ENCODE measurements around the gene RIPK1. TPM values are rescaled to one million over a fixed set of nuclear protein-coding genes. Genes with fewer than 3 reads are reported as not detected.

Gene RIPK1
- total and polyA plus RNA-seq, 9 of the 15 experiments (the other 6 are each of a cell fraction or from before 2014, with no cell fraction given) = 3.8 to 24.9 (median 17.7) TPM

- TF ChIP-seq, protein P1, sequence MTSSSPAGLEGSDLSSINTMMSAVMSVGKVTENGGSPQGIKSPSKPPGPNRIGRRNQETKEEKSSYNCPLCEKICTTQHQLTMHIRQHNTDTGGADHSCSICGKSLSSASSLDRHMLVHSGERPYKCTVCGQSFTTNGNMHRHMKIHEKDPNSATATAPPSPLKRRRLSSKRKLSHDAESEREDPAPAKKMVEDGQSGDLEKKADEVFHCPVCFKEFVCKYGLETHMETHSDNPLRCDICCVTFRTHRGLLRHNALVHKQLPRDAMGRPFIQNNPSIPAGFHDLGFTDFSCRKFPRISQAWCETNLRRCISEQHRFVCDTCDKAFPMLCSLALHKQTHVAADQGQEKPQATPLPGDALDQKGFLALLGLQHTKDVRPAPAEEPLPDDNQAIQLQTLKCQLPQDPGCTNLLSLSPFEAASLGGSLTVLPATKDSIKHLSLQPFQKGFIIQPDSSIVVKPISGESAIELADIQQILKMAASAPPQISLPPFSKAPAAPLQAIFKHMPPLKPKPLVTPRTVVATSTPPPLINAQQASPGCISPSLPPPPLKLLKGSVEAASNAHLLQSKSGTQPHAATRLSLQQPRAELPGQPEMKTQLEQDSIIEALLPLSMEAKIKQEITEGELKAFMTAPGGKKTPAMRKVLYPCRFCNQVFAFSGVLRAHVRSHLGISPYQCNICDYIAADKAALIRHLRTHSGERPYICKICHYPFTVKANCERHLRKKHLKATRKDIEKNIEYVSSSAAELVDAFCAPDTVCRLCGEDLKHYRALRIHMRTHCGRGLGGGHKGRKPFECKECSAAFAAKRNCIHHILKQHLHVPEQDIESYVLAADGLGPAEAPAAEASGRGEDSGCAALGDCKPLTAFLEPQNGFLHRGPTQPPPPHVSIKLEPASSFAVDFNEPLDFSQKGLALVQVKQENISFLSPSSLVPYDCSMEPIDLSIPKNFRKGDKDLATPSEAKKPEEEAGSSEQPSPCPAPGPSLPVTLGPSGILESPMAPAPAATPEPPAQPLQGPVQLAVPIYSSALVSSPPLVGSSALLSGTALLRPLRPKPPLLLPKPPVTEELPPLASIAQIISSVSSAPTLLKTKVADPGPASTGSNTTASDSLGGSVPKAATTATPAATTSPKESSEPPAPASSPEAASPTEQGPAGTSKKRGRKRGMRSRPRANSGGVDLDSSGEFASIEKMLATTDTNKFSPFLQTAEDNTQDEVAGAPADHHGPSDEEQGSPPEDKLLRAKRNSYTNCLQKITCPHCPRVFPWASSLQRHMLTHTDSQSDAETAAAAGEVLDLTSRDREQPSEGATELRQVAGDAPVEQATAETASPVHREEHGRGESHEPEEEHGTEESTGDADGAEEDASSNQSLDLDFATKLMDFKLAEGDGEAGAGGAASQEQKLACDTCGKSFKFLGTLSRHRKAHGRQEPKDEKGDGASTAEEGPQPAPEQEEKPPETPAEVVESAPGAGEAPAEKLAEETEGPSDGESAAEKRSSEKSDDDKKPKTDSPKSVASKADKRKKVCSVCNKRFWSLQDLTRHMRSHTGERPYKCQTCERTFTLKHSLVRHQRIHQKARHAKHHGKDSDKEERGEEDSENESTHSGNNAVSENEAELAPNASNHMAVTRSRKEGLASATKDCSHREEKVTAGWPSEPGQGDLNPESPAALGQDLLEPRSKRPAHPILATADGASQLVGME (CRISPR knock-in tag; IDR thresholded peaks at IDR 0.05) = peak; percentile 54; the same call in 1 of the 2 replicates
- TF ChIP-seq MAFG (tag; conservative IDR thresholded peaks at IDR 0.05) (no peak), NCOA4 (IDR thresholded peaks at IDR 0.05; ENCODE audit: partially characterized antibody) (no peak), TBP (optimal IDR thresholded peaks at IDR 0.05; ENCODE audit: low read depth, low read length) (peak; percentile 98), HNRNPK (IDR thresholded peaks at IDR 0.05; ENCODE audit: low read depth, low read length, poor library complexity, severe bottlenecking) (peak; percentile 70), SPI1 (IDR thresholded peaks at IDR 0.05; ENCODE audit: borderline replicate concordance, low read depth, low read length) (no peak), ID3 (CRISPR knock-in tag; IDR thresholded peaks at IDR 0.05) (no peak), ID3 (tag; IDR thresholded peaks at IDR 0.05) (no peak; the same call in 1 of the 2 replicates), MCM7 (IDR thresholded peaks at IDR 0.05) (no peak), SAFB2 (IDR thresholded peaks at IDR 0.05; ENCODE audit: borderline replicate concordance, low read depth, low read length, severe bottlenecking) (no peak), ELF1 (tag; IDR thresholded peaks at IDR 0.05) (no peak; the same call in 1 of the 2 replicates), U2AF1 (optimal IDR thresholded peaks at IDR 0.05; ENCODE audit: low read depth, low read length) (peak; percentile 75), ZC3H4 (CRISPR knock-in tag; IDR thresholded peaks at IDR 0.05; ENCODE audit: borderline replicate concordance) (0 out of 2 replicates have a peak, but pooled peaks have one; percentile 31), RUNX1 (IDR thresholded peaks at IDR 0.05; ENCODE audit: low read depth) (peak; percentile 11; the same call in 1 of the 2 replicates), ZNF12 (CRISPR knock-in tag; IDR thresholded peaks at IDR 0.05) (no peak; the same call in 1 of the 2 replicates), CREB1 (IDR thresholded peaks at IDR 0.05) (peak; percentile 90), CREB1 (CRISPR knock-in tag; IDR thresholded peaks at IDR 0.05) (peak; percentile 96), ZNF830 (CRISPR knock-in tag; IDR thresholded peaks at IDR 0.05) (no peak)
- TF ChIP-seq, protein P2, sequence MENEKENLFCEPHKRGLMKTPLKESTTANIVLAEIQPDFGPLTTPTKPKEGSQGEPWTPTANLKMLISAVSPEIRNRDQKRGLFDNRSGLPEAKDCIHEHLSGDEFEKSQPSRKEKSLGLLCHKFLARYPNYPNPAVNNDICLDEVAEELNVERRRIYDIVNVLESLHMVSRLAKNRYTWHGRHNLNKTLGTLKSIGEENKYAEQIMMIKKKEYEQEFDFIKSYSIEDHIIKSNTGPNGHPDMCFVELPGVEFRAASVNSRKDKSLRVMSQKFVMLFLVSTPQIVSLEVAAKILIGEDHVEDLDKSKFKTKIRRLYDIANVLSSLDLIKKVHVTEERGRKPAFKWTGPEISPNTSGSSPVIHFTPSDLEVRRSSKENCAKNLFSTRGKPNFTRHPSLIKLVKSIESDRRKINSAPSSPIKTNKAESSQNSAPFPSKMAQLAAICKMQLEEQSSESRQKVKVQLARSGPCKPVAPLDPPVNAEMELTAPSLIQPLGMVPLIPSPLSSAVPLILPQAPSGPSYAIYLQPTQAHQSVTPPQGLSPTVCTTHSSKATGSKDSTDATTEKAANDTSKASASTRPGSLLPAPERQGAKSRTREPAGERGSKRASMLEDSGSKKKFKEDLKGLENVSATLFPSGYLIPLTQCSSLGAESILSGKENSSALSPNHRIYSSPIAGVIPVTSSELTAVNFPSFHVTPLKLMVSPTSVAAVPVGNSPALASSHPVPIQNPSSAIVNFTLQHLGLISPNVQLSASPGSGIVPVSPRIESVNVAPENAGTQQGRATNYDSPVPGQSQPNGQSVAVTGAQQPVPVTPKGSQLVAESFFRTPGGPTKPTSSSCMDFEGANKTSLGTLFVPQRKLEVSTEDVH (IDR thresholded peaks at IDR 0.05; ENCODE audit: low read depth, partially characterized antibody) = no peak
Measured at GRCh38 chr6:3157131-3157933, 89.0 kb downstream of the RIPK1 start, which contains the start of gene TUBB2A (continued).
